Subcutaneous abdominal adipose tissue (tissue), 5 donors: ENCODE results near the gene KISS1R.

ENCODE experiments used
- H3K27ac ChIP-seq: one replicate; pipeline ENCODE4 v1.7.0; 2013; ENCODE audit warnings: low read depth, mild to moderate bottlenecking, inconsistent platforms, low read length, moderate library complexity
- H3K27me3 ChIP-seq, 5 donors: one replicate each; pipeline ENCODE4 v1.7.0; 2013; ENCODE audit warnings: low read length in 5 of 5, inconsistent platforms in 1 of 5; ENCODE audit not compliant: control insufficient read depth in 5 of 5, insufficient read depth in 4 of 5
- H3K36me3 ChIP-seq, 5 donors: one replicate each; pipeline ENCODE4 v1.7.0; 2013; ENCODE audit warnings: low read length in 5 of 5; ENCODE audit not compliant: control insufficient read depth in 5 of 5, insufficient read depth in 5 of 5
- H3K4me1 ChIP-seq, 5 donors: one replicate each; pipeline ENCODE4 v1.7.0; 2013; ENCODE audit warnings: low read length in 5 of 5, mild to moderate bottlenecking in 3 of 5, moderate library complexity in 1 of 5; ENCODE audit not compliant: control insufficient read depth in 5 of 5, insufficient read depth in 5 of 5
- H3K4me3 ChIP-seq, 5 donors: one replicate each; pipeline ENCODE4 v1.7.0; 2013; ENCODE audit warnings: low read length in 5 of 5, low read depth in 1 of 5
- H3K9ac ChIP-seq, 5 donors: one replicate each; pipeline ENCODE4 v1.7.0; 2013; ENCODE audit warnings: low read length in 5 of 5, mild to moderate bottlenecking in 4 of 5, moderate library complexity in 3 of 5
- H3K9me3 ChIP-seq, 5 donors: one replicate each; pipeline ENCODE4 v1.7.0; 2013; ENCODE audit warnings: low read length in 5 of 5; ENCODE audit not compliant: control insufficient read depth in 5 of 5
- donor health status: healthy.
- donor health status: healthy.
- donor health status: healthy.
- donor health status: healthy.
- donor health status: healthy.

Gene KISS1R

DNA sequence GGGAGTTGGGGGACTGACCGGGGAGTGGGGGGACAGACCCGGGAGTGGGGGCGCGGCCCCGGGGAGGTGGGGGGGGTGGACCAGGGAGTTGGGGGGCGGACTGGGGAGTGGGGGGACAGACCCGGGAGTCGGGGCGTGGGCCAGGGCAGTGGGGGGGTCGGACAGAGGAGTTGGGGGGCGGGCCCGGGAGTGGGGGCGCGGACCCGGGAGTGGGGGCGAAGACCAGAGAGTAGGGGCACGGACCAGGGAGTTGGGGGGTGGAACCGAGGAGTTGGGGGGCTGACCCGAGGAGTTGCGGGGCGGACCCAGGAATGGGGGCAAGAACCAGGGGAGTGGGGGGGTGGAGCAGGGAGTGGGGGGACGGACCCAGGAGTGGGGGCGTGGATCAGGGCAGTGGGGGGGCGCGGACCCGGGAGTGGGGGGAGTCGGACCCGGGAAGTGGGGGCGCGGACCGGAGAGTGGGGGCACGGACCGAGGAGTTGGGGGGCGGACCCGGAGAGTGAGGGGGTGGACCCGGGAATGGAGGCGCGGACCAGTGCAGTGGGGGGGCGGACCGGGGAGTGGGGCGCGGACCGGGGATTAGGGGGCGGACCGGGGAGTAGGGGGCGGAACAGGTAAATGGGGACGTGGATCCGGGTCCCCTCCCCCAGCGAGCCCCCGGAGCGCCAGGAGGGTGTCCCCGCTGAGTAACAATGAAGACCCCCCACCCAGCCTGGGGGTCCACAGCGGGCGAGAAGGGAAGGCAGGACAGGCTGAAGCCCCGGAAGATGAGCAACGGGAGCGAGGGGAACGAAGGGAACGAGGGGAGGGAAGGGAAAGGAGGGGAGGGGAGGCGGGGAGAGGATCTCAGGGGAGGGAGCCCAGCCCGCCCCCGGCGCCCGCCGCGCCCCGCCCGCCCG, 4.7 kb upstream of the KISS1R start:
- peaks cover 2 to 7% (median 4%) of the 10 kb centered on the region in 5 donors for H3K27me3 ChIP-seq
- peaks cover 2 to 22% (median 11%) of the 10 kb centered on the region in 5 donors for H3K4me1 ChIP-seq
- peak overlapping the region in 4 of 5 donors; percentile 59 to 79 (median 66) for H3K9ac ChIP-seq
- peak overlapping the region; percentile 64 to 77 (median 70) for H3K4me3 ChIP-seq
- H3K27ac ChIP-seq = peak overlapping the region; percentile 23
- no peaks in the 10 kb centered on the region for H3K9me3 ChIP-seq
- no peaks in the 10 kb centered on the region for H3K36me3 ChIP-seq

GRCh38 chr19:913080-913748, 3.9 kb upstream of the KISS1R start, which contains the start of gene R3HDM4:
Gene R3HDM4, minus strand, starts transcription at chr19:913219. Its CDS starts 62 bp downstream, at chr19:913157.
- peak within 1 kb of the TSS; percentile 76 to 94 (median 82) for H3K9ac ChIP-seq
- peak within 1 kb of the TSS; percentile 72 for H3K27ac ChIP-seq
- peak within 1 kb of the TSS; percentile 76 to 87 (median 80) for H3K4me3 ChIP-seq
- H3K27me3 ChIP-seq = peaks cover 8 to 14% (median 12%) of the 10 kb centered on the region in 5 donors
- H3K4me1 ChIP-seq = peaks cover 2 to 27% (median 17%) of the 10 kb centered on the region in 5 donors
- H3K36me3 ChIP-seq = no peaks in the 10 kb centered on the region
- H3K9me3 ChIP-seq = no peaks in the 10 kb centered on the region

- peak overlapping the region in 2 of 5 donors; percentile 52 to 53 for H3K4me3 ChIP-seq
- H3K9ac ChIP-seq = no peak overlapping the region
- H3K9me3 ChIP-seq = no peaks in the 10 kb centered on the region
- H3K27me3 ChIP-seq = peaks cover 22 to 36% (median 27%) of the 10 kb centered on the region in 5 donors
- no peak overlapping the region for H3K27ac ChIP-seq
- H3K4me1 ChIP-seq = peaks cover 2 to 49% (median 27%) of the 10 kb centered on the region in 5 donors
- H3K36me3 ChIP-seq = no peaks in the 10 kb centered on the region
These were observed 349 bp upstream of the KISS1R start for GRCh38 chr19:916645-917322.

GRCh38 chr19:918152-918437, 962 bp downstream of the KISS1R start:
- no peaks in the 10 kb centered on the region for H3K9me3 ChIP-seq
- H3K27ac ChIP-seq = no peak overlapping the region
- no peak overlapping the region for H3K4me3 ChIP-seq
- no peaks in the 10 kb centered on the region for H3K36me3 ChIP-seq
- H3K27me3 ChIP-seq = peaks cover 22 to 36% (median 27%) of the 10 kb centered on the region in 5 donors
- H3K9ac ChIP-seq = no peak overlapping the region
- H3K4me1 ChIP-seq = peaks cover 2 to 51% (median 29%) of the 10 kb centered on the region in 5 donors

GRCh38 chr19:918481-919198, 1.5 kb downstream of the KISS1R start:
- Histone ChIP-seq H3K4me3 (no peak overlapping the region), H3K36me3 (no peaks in the 10 kb centered on the region), H3K4me1 (peaks cover under 1 to 49% (median 27%) of the 10 kb centered on the region in 5 donors), H3K27ac (no peak overlapping the region), H3K9me3 (no peaks in the 10 kb centered on the region), H3K27me3 (peaks cover 22 to 36% (median 27%) of the 10 kb centered on the region in 5 donors), H3K9ac (no peak overlapping the region)

- no peak overlapping the region for H3K4me3 ChIP-seq
- no peak overlapping the region for H3K9ac ChIP-seq
- no peak overlapping the region for H3K27ac ChIP-seq
- peaks cover 0 to 54% (median 27%) of the 10 kb centered on the region in 5 donors for H3K4me1 ChIP-seq
- H3K36me3 ChIP-seq = no peaks in the 10 kb centered on the region
- no peaks in the 10 kb centered on the region for H3K9me3 ChIP-seq
- peaks cover 22 to 36% (median 27%) of the 10 kb centered on the region in 5 donors for H3K27me3 ChIP-seq
These were observed 2.3 kb downstream of the KISS1R start for GRCh38 chr19:919199-920050.

GRCh38 chr19:920051-920864, 3.1 kb downstream of the KISS1R start:
- peaks cover 22 to 36% (median 27%) of the 10 kb centered on the region in 5 donors for H3K27me3 ChIP-seq
- peak overlapping the region in 3 of 5 donors; percentile 15 to 42 (median 29) for H3K4me3 ChIP-seq
- H3K27ac ChIP-seq = no peak overlapping the region
- H3K4me1 ChIP-seq = peaks cover 0 to 63% (median 35%) of the 10 kb centered on the region in 5 donors
- no peaks in the 10 kb centered on the region for H3K36me3 ChIP-seq
- no peak overlapping the region for H3K9ac ChIP-seq
- H3K9me3 ChIP-seq = no peaks in the 10 kb centered on the region

- no peaks in the 10 kb centered on the region for H3K9me3 ChIP-seq
- H3K27ac ChIP-seq = peak overlapping the region; percentile 77
- H3K36me3 ChIP-seq = peaks cover 0 to 4% (median 2%) of the 10 kb centered on the region in 5 donors
- H3K4me3 ChIP-seq = peak overlapping the region in 4 of 5 donors; percentile 73 to 82 (median 81)
- peaks cover 0 to 58% (median 40%) of the 10 kb centered on the region in 5 donors for H3K4me1 ChIP-seq
- peak overlapping the region in 3 of 5 donors; percentile 57 to 85 (median 76) for H3K9ac ChIP-seq
- peaks cover 3 to 13% (median 10%) of the 10 kb centered on the region in 5 donors for H3K27me3 ChIP-seq
These were observed 7.5 kb downstream of the KISS1R start for GRCh38 chr19:924553-925086.
